Measurements from ENCODE around the gene IGFL4.

- TF ChIP-seq CTCF (IDR thresholded peaks at IDR 0.05; ENCODE audit: low read length) (0 out of 2 replicates have a peak, but pooled peaks have one; percentile 12), EZH2 (optimal IDR thresholded peaks at IDR 0.05; ENCODE audit: low read depth, low read length) (no peak), EZH2phosphoT487 (IDR thresholded peaks at IDR 0.05; ENCODE audit: low read length) (no peak)
These were observed 35.5 kb upstream of the IGFL4 start for GRCh38 chr19:46076031-46076880.

Data from MM.1S (cell line).